Mesodermal cell (in vitro differentiated cells): ENCODE data around the gene LTBP2.

Experiments
- H3K27ac ChIP-seq: 2 replicates; pipeline ENCODE4 v1.7.0; 2013; ENCODE audit warnings: mild to moderate bottlenecking, low read depth, low read length, moderate library complexity; ENCODE audit not compliant: severe bottlenecking
- H3K36me3 ChIP-seq: 2 replicates; pipeline ENCODE4 v1.7.1; 2013; ENCODE audit warnings: mild to moderate bottlenecking, low read length, moderate library complexity; ENCODE audit not compliant: control insufficient read depth, insufficient read depth
- H3K4me1 ChIP-seq: one replicate; pipeline ENCODE4 v1.7.1; 2013; ENCODE audit warnings: mild to moderate bottlenecking, low read length; ENCODE audit not compliant: insufficient read depth, control insufficient read depth, poor library complexity, severe bottlenecking
- H3K4me3 ChIP-seq: 2 replicates; pipeline ENCODE4 v1.7.0; 2013; ENCODE audit warnings: low read length, control low read depth, mild to moderate bottlenecking; ENCODE audit not compliant: insufficient read depth, poor library complexity, severe bottlenecking; ENCODE audit errors: extremely low read depth
- H3K9me3 ChIP-seq: 2 replicates; pipeline ENCODE4 v1.7.1; 2013; ENCODE audit warnings: mild to moderate bottlenecking, low read length, moderate library complexity; ENCODE audit not compliant: control insufficient read depth
- WGBS, 2 experiments: methylation state at CpG; one replicate each; pipeline ENCODE4 v1.1.5; 2013; ENCODE audit warnings: missing lambda C conversion rate in 2 of 2; ENCODE audit not compliant: insufficient coverage in 2 of 2; 5-methylcytosine and 5-hydroxymethylcytosine counted together

Gene LTBP2

DNA sequence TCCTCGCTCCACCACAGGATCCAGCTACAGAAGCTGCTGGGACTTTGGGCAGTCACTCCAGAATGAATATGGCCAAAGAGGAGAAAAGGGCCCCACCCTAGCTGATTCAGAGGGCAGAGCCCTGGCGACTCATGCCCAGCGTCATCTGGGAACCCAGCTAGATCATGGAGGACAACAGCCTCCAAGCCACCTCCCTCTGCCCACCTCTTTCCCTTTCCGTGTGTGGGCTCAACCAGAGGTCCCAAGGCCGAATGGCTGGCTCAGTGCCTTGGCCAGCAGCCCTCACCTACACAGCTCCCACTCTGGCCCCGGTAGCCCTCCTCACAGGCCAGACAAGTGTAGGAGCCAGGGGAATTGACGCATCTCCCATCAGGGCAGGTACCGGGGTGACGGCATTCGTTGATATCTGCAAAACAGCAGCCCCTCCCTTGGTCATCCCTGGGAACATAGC lies 101.1 kb downstream of the LTBP2 start:
- peaks cover 13% of the 10 kb centered on the region for H3K4me1 ChIP-seq
- H3K27ac ChIP-seq = no peak overlapping the region
- WGBS, 2 experiments = 75 to 84% methylated on average over 8 of the region's 10 CpGs

DNA sequence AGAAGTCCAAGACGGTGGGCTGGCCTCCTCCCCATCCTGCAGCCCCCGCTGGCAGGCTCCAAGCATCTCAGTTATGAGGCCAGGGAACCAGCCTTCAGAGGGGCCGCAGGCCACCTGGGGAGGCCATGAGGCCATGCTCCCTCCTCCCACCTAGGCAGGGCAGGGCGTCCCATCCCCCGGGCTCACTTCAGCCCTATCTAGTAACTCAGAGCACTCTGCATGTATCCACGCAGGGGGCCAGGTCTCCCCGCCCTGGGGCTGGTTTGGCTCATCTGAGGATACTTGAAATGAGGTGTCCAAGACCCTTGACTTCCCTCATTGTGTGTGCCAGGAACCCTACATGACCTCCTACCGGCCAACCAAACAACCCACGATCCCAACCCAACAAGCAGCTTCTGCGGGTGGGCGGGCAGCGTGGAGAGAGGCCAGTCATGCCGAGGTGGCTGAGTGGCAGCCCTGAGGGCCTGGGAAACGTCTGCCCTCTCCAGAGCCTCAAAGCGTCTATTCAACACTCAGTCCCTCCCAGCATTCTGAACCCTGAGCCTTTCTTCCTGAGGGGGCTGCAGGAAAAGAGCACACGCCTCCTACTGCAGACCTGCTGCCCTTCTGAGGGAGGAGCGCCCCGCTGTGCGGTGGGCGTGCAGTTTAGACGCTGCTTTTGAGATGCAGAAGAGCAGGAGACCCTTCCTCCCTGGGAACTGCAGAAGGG lies 101.7 kb downstream of the LTBP2 start:
- Histone ChIP-seq H3K27ac (no peak overlapping the region), H3K4me3 (no peak overlapping the region), H3K9me3 (no peaks in the 10 kb centered on the region), H3K4me1 (peaks cover 13% of the 10 kb centered on the region), H3K36me3 (peaks cover 42% of the 10 kb centered on the region)
- WGBS, 2 experiments = 40 to 47% methylated on average over 13 to 18 of the region's 21 CpGs

More for the DNA sequence above, 101.1 kb downstream of the LTBP2 start:
- no peak overlapping the region for H3K4me3 ChIP-seq
- H3K9me3 ChIP-seq = no peaks in the 10 kb centered on the region
- H3K36me3 ChIP-seq = peaks cover 38% of the 10 kb centered on the region

- Histone ChIP-seq H3K36me3 (peaks cover 42% of the 10 kb centered on the region), H3K27ac (no peak overlapping the region), H3K9me3 (no peaks in the 10 kb centered on the region), H3K4me3 (no peak overlapping the region), H3K4me1 (peaks cover 13% of the 10 kb centered on the region)
- 90% methylated on average over 7 to 10 of the region's 10 CpGs for WGBS, 2 experiments
Measured at GRCh38 chr14:74509587-74510222, 102.3 kb downstream of the LTBP2 start.

- WGBS, 2 experiments = 87% methylated on average over 10 to 13 of the region's 13 CpGs
- H3K27ac ChIP-seq = no peak overlapping the region
- peaks cover 9% of the 10 kb centered on the region for H3K4me1 ChIP-seq
- no peaks in the 10 kb centered on the region for H3K9me3 ChIP-seq
- no peak overlapping the region for H3K4me3 ChIP-seq
- peaks cover 41% of the 10 kb centered on the region for H3K36me3 ChIP-seq
Measured at GRCh38 chr14:74508844-74509428, 103.1 kb downstream of the LTBP2 start.

GRCh38 chr14:74508292-74508731 lies 103.7 kb downstream of the LTBP2 start:
- no peaks in the 10 kb centered on the region for H3K9me3 ChIP-seq
- no peak overlapping the region for H3K27ac ChIP-seq
- 39 to 53% methylated on average over 3 to 8 of the region's 15 CpGs for WGBS, 2 experiments
- peaks cover 9% of the 10 kb centered on the region for H3K4me1 ChIP-seq
- H3K4me3 ChIP-seq = no peak overlapping the region
- peaks cover 38% of the 10 kb centered on the region for H3K36me3 ChIP-seq

GRCh38 chr14:74507840-74508239 lies 104.2 kb downstream of the LTBP2 start:
- no peak overlapping the region for H3K27ac ChIP-seq
- no peak overlapping the region for H3K4me3 ChIP-seq
- H3K9me3 ChIP-seq = no peaks in the 10 kb centered on the region
- peaks cover 33% of the 10 kb centered on the region for H3K36me3 ChIP-seq
- H3K4me1 ChIP-seq = peaks cover 9% of the 10 kb centered on the region
- 80 to 81% methylated on average over 4 to 5 of the region's 5 CpGs for WGBS, 2 experiments

- H3K27ac ChIP-seq = no peak overlapping the region
- H3K36me3 ChIP-seq = peaks cover 28% of the 10 kb centered on the region
- peaks cover 9% of the 10 kb centered on the region for H3K4me1 ChIP-seq
- WGBS, 2 experiments = 83 to 91% methylated on average over 7 of the region's 8 CpGs
- H3K9me3 ChIP-seq = no peaks in the 10 kb centered on the region
- no peak overlapping the region for H3K4me3 ChIP-seq
Measured at GRCh38 chr14:74507085-74507484, 105.0 kb downstream of the LTBP2 start.

- Histone ChIP-seq H3K4me1 (peaks cover 9% of the 10 kb centered on the region), H3K4me3 (no peak overlapping the region), H3K9me3 (no peaks in the 10 kb centered on the region), H3K36me3 (peaks cover 31% of the 10 kb centered on the region), H3K27ac (no peak overlapping the region)
- 98% methylated on average over 6 to 13 of the region's 13 CpGs for WGBS, 2 experiments
Measured at GRCh38 chr14:74506411-74506851, 105.6 kb downstream of the LTBP2 start.

DNA sequence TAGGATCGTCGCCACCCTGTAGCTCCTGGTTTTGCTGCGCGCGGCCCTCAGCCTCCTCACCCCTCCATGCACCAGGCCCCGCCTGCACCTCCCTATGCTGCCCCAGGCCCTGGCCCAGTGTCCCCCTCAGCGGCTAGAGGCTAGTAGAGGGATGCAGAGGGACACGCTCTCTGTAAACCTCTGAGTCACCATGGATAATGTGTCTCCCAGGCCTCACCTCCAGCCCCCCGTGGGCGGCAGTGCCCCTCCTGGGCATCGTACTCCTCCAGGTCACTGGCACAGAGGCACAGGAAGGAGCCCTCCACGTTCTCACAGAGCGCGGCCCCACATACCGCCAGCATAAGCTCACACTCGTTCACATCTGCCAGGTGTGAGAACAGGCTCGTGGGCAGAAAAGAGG lies 106.2 kb downstream of the LTBP2 start:
- H3K27ac ChIP-seq = no peak overlapping the region
- no peaks in the 10 kb centered on the region for H3K9me3 ChIP-seq
- peaks cover 3% of the 10 kb centered on the region for H3K4me1 ChIP-seq
- WGBS, 2 experiments = 91 to 94% methylated on average over 8 to 15 of the region's 17 CpGs
- peaks cover 32% of the 10 kb centered on the region for H3K36me3 ChIP-seq
- no peak overlapping the region for H3K4me3 ChIP-seq

DNA sequence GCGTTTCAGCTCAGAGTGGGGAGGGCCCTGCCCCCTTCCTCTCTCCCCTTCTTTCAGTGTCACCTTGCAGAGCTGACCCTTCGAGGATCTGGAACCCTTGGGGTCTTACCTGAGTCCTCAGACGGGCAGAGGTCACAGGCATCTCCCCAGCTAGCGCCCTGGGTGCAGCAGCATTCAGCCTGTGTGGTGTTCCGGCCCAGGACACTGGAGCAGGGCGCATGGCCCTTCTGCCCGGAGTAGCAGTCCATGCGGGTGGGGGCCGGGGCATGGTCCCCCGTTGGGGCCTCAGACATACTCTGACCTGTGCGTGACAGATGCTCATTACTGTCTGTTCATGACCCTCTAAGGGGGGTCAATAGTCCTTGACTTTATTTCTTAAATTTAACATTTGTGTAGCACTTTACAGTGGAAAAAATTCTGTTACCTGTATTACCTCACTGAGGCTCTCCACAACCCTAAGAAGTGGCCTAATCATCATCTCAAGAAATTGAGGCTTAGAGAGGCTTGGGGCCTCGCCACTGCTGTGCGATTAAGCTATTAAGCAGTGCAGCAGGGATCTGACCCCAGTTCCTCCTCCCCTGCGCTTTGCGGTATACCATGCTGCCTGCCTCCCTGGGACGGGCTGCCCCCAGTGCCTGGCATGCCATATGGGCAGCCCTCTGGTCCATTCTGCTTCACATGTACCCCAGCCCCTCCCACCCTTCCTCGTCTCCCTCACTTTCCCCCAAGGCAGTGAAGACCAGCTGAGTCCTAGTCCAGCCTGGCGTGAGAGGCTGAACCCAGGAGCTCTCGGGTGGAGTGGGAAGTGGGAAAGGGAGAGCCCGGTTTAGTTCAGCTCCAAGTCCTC lies 106.9 kb downstream of the LTBP2 start:
- Histone ChIP-seq H3K36me3 (peaks cover 39% of the 10 kb centered on the region), H3K27ac (no peak overlapping the region), H3K4me3 (no peak overlapping the region), H3K9me3 (no peaks in the 10 kb centered on the region), H3K4me1 (no peaks in the 10 kb centered on the region)
- WGBS, 2 experiments = 93 to 95% methylated on average over 15 to 17 of the region's 20 CpGs
